Thyroid gland (tissue), 4 donors: ENCODE results near the gene MICU1.
"Not testable (repeated sequence)": the region's sequence is repeated elsewhere in the genome, so short reads cannot be mapped to it uniquely, and the experiment has no call there.

ENCODE experiments used
- POLR2A ChIP-seq, 2 donors: fragments of 450-650 bp; IDR thresholded peaks; one replicate each; pipeline ENCODE4 v1.6.1; 2017; ENCODE audit warnings: antibody characterized with exemption in 2 of 2, mild to moderate bottlenecking in 2 of 2, moderate library complexity in 1 of 2
- TF ChIP-seq, protein P1 (sequence below), 6 experiments: fragments of 200-600 bp in 3 of 6; fragments of 450-650 bp in 3 of 6; sonication (generic) in 3 of 6; IDR thresholded peaks; one replicate each; pipeline ENCODE4 v1.5.1; 2016 to 2019; ENCODE audit warnings: antibody characterized with exemption in 6 of 6, mild to moderate bottlenecking in 2 of 6, inconsistent platforms in 1 of 6, moderate library complexity in 1 of 6

DNA sequence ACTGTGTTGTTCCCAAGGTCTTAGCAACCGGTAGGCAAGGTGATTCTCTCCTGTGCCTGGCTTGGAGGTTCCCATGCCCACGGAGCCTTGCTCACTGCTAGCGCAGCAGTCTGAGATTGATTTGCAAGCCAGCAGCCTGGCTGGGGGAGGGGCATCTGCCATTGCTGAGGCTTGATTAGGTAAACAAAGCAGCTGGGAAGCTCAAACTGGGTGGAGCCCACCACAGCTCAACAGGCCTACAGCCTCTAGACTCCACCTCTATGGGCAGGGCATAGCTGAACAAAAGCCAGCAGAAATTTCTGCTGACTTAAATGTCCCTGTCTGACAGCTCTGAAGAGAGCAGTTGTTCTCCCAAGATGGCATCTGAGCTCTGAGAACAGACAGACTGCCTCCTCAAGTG lies 230.3 kb downstream of the MICU1 start:
- TF ChIP-seq, protein P1, sequence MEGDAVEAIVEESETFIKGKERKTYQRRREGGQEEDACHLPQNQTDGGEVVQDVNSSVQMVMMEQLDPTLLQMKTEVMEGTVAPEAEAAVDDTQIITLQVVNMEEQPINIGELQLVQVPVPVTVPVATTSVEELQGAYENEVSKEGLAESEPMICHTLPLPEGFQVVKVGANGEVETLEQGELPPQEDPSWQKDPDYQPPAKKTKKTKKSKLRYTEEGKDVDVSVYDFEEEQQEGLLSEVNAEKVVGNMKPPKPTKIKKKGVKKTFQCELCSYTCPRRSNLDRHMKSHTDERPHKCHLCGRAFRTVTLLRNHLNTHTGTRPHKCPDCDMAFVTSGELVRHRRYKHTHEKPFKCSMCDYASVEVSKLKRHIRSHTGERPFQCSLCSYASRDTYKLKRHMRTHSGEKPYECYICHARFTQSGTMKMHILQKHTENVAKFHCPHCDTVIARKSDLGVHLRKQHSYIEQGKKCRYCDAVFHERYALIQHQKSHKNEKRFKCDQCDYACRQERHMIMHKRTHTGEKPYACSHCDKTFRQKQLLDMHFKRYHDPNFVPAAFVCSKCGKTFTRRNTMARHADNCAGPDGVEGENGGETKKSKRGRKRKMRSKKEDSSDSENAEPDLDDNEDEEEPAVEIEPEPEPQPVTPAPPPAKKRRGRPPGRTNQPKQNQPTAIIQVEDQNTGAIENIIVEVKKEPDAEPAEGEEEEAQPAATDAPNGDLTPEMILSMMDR (IDR thresholded peaks at IDR 0.05) = not testable (repeated sequence)
- not testable (repeated sequence) for TF ChIP-seq POLR2A (IDR thresholded peaks at IDR 0.05)
